GM23338 (cell line): ENCODE results near the gene DLK1.

ENCODE experiments used
- CTCF ChIP-seq, 2 experiments: fragments of 200-600 bp in 1 of 2; sonication (generic) in 1 of 2; conservative IDR thresholded peaks; 2 replicates each; pipeline versions ENCODE4 v1.5.1 to v1.6.1; 2016 to 2017; ENCODE audit warnings: antibody characterized with exemption in 2 of 2, low read depth in 2 of 2, mild to moderate bottlenecking in 2 of 2, moderate library complexity in 1 of 2
- POLR2AphosphoS5 ChIP-seq: IDR thresholded peaks from 2 replicates; pipeline ENCODE4 v1.6.1; 2016; ENCODE audit warnings: antibody characterized with exemption, low read depth

GRCh38 chr14:100688598-100689461, 37.9 kb upstream of the DLK1 start:
- TF ChIP-seq CTCF (conservative IDR thresholded peaks at IDR 0.05; ENCODE audit: low read depth in 2 of 2) (no peak), POLR2AphosphoS5 (no peak)
